HFF-Myc (cell line): Measurements from ENCODE around the gene GLCCI1.

Experiments
- DNase-seq: peaks from one replicate; pipeline ENCODE4 v3.0.0-alpha.2; 2011; ENCODE audit warnings: low read depth; ENCODE audit errors: extremely low read depth
- H3K4me3 ChIP-seq: replicated peaks from 2 replicates; pipeline ENCODE4 v1.5.1; 2011; ENCODE audit warnings: low read depth, mild to moderate bottlenecking, control low read depth, low read length
- CTCF ChIP-seq: IDR thresholded peaks from 2 replicates; pipeline ENCODE4 v1.5.1; 2012; ENCODE audit warnings: mild to moderate bottlenecking, low read depth, low read length, control low read depth; ENCODE audit errors: missing control alignments

GLCCI1 gene

GRCh38 chr7:7943951-7944350 lies 24.6 kb upstream of the GLCCI1 start:
- no peak for DNase-seq
- TF ChIP-seq CTCF, result no peak
- no peak overlapping the region for H3K4me3 ChIP-seq

GRCh38 chr7:7944619-7945282 lies 23.8 kb upstream of the GLCCI1 start:
- TF ChIP-seq CTCF, result no peak
- no peak overlapping the region for H3K4me3 ChIP-seq
- DNase-seq, result no peak

GRCh38 chr7:7946486-7946885 lies 22.1 kb upstream of the GLCCI1 start:
- no peak for TF ChIP-seq CTCF
- DNase-seq, result no peak
- H3K4me3 ChIP-seq, result no peak overlapping the region

- DNase-seq, result no peak
- H3K4me3 ChIP-seq, result no peak overlapping the region
- TF ChIP-seq CTCF, result no peak
Observed at GRCh38 chr7:7948232-7948631, 20.4 kb upstream of the GLCCI1 start.

GRCh38 chr7:7953806-7954205 lies 14.8 kb upstream of the GLCCI1 start:
- no peak for DNase-seq
- no peak for TF ChIP-seq CTCF
- H3K4me3 ChIP-seq, result no peak overlapping the region

GRCh38 chr7:7956531-7957128 lies 12.0 kb upstream of the GLCCI1 start:
- DNase-seq, result no peak
- H3K4me3 ChIP-seq, result no peak overlapping the region
- TF ChIP-seq CTCF, result no peak

GRCh38 chr7:7957513-7957912 lies 11.1 kb upstream of the GLCCI1 start:
- no peak for TF ChIP-seq CTCF
- DNase-seq, result no peak
- no peak overlapping the region for H3K4me3 ChIP-seq
